Amygdala (tissue), 56 donors: ENCODE data around the gene KCNMA1.

Experiments
- DNase-seq, 56 donors: peaks; one replicate each; lab custom pipeline; 2025; lab: John Stamatoyannopoulos, UW

KCNMA1 gene

DNA sequence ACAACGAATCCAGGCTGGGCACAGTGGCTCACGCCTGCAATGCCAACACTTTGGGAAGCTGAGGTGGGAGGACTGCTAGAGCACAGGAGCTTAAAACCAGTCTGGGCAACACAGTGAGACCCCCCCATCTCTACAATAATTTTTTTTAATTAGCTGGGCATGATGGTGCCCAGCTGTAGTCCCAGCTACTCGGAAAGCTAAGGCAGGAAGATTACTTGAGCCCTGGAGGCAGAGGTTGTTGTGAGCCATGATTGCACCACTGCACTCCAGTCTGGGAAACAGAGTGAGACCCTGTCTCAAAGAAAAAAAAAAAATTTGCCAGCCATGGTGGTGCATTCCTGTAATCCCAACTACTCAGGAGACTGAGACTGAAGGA is 396.3 kb downstream of the KCNMA1 start:
- no peak for DNase-seq

- DNase-seq = no peak
These were observed 396.8 kb downstream of the KCNMA1 start for GRCh38 chr10:77240706-77241349.

DNA sequence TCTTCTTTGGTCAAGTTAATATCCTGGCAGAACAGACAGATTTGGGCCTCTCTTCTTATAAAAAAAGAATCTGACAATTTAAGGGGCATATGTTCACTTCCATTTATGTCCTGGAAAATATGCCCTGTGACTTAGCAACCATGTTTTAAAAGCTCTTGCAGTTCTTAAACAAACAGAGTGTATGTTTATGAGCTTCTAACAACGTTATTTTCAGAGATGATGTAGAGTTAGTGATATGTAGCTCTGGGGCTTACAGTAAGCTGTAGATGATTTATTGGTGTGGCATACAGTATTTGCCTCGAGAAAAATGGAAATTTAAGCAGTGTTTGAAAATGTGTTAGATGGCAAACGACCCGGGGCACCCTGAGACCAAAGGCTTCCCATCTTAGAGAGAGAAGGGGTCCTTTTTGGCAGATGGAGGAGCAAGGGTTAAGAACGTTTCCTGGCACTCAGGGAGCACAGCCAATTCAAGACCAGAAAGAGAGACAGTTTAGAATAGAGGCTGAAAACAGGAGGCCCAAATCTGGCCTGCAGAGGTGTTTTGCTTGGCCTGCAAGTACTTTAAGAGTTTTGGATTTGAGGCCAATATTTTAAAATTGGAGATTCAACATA is 397.5 kb downstream of the KCNMA1 start:
- DNase-seq = no peak

DNA sequence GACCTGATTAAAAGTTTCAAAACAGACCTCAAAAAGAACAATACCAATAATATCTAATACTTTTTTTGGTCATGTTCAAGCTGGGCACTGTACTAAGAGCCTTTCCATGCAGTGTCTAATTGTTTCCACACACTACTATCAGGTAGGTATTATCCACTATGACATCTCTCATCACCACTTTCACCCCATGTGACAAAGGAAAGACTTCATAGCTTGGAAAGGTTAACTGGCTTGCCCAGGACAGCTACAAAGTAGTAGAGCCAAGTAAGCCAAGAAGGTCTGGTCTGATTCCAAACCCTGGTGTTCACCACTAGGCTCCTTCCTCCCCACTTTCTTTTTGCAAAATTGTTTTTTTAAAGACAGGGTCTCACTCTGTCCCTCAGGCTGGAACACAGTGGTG is 400.5 kb downstream of the KCNMA1 start:
- no peak for DNase-seq

DNA sequence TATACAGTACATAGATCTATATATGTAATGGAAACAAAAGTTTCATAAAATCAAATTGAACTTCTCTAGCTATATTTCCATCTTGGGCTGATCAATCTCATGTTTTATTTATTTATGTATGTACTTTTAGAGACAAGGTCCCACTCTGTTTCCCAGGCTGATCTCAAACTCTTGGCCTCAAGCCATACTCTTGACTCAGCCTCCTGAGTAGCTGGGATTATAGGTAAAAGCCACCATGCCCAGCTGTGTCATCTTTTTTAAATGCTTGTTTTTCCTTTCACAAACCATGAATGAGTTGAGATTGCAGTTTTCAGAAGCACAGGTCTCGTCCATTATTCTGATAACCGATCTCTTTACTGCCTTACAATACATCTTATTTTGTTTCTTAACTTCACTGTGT is 400.9 kb downstream of the KCNMA1 start:
- no peak for DNase-seq

DNA sequence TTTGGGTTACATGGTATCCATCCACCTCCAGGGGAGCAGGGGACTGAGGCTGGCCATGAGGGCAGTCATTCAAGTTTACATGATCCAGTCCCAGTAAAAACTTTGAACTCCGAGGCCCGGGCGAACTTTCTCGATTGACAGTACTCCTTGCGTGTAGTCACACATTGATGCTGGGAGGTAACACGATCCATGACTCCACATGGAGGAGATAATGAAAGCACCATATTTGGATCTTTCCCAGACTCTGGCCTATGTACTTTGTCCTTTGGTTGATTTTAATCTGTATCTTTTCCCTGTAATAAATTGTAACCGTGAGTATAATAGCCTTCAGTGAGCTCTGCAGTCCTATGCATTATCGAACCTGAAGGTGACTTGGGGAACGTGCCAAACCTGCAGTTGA is 401.6 kb downstream of the KCNMA1 start:
- no peak for DNase-seq

- DNase-seq = no peak
These were observed 403.0 kb downstream of the KCNMA1 start for GRCh38 chr10:77234599-77234998.

DNA sequence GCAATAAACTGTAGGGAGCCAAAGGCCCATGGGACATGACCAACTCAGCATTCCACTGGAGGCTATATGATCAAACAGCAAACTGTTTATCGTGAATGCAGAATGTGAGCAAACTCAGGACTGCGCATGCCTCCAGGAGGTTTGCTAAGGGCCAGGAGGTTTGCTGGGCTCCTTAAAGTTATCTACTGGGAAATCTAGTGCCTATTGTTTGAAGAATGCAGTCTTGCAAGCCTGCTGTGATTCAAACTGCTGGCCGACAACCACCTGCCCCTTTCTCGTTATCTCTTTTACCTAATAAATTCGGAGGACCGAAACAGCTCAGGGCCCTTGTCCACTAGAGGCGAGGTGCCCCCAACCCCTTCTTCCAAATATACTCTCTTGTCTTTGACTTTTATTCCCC is 404.1 kb downstream of the KCNMA1 start:
- no peak for DNase-seq

DNA sequence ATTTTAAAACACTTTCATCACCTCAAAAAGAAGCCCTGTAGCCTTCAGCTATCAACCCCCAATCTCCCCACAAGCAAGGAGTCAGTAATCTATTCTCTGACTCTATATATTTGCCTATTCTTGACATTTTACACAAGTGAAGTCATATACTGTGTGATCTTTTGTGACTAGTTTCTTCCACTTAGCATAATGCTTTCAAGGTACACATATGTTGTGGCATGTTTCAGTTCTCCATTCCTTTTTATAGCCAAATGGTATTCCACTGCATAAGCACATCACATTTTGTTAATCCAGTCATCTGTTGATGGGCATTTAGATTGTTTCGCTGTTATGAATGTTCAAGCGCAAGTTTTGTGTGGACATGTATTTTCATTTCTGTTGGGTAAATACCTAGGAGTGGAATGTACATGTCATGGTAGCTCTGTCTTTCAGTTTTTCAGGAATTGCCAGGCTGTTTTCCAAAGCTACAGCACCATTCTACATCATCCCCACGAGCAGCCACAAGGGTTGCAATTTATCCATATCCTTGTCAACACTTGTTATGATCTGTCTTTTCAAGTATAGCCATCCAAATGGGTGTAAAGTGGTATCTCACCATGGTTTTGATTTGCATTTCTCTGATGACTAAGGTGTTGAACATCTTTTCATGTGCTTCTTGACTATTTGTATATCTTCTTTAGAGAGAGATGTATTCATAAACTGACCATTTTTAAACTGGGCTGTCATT is 405.6 kb downstream of the KCNMA1 start:
- DNase-seq = no peak

DNA sequence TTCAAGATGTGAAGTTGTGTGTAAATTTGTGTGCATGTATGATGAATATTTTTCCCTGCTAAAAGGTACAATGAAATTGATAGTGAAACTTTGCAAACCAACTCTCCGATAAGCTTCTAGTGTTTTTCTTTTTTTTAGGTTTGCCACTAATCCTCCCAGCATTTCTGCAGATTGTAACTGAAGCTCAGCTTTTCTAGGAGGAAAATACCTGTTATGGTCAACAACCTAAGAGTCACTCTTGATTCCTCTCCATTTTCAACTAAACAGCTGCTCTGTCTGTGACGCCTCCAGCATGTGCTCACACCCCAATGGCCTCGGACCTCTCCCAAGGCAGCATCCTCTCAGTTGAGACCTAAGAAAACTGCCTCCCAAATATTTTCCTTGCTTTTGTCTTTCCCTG is 406.2 kb downstream of the KCNMA1 start:
- DNase-seq = no peak

GRCh38 chr10:77230194-77230593 is 407.4 kb downstream of the KCNMA1 start:
- no peak for DNase-seq

- DNase-seq = no peak
These were observed 407.9 kb downstream of the KCNMA1 start for GRCh38 chr10:77229704-77230103.

DNA sequence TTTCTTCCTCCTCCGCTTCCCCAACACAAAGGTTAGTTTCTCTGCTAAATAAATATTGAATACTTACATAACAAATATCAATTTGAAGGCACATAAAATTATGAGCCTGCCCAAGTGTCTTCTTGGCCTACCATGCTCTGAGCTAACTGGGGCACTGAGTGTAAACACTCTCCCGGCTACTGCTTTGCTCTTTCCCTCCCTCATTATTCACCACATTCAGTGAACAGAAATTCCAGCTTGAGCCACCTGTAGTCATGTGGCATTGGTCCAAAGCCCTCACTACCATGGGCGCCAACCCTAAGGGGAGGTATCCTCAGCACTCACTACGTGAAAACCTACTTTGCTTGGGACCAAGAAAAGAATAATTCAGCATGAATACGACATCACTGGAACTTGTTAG is 409.0 kb downstream of the KCNMA1 start:
- DNase-seq = no peak

GRCh38 chr10:77226853-77227565 is 410.6 kb downstream of the KCNMA1 start:
- no peak for DNase-seq

- no peak for DNase-seq
These were observed 411.2 kb downstream of the KCNMA1 start for GRCh38 chr10:77226452-77226851.

DNA sequence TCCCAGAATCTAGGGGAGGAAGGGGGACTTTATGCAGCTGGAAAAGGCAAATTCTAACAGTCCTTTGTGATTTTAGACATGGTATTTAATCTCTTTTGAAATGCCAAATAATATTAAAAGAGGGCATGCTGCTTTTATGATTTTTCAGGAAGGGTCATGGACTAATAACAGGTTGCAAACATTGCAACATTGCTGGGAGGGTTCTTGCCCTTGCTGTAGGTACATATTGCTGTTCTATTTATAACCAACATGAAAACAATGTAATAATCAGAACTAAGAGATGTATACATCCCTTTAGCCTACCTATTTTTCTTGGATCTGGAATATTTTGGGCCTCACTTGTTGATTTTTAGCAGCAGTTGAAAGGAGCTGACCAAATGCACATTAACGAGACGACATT is 411.6 kb downstream of the KCNMA1 start:
- DNase-seq = no peak

- DNase-seq = no peak
These were observed 413.8 kb downstream of the KCNMA1 start for GRCh38 chr10:77223526-77224460.

DNA sequence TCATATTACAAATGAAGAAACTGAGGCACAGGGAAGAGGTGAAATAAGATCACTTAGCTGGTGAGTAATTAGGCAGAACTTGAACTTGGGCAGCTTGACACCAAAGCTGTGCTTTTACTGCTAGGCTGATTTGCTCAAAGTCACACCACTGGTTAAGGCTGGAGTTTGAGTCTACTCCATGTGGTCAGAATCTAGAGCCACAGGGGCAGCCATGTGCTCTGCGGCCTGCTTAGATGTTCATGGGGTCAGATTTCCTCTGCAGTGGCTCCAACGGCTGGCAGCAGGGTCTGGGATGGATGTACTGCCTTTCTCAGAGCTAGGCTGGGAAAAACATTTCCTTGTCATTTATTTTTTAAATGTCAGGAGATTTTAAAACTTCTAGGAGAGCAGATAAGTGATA is 417.5 kb downstream of the KCNMA1 start:
- DNase-seq = no peak

- DNase-seq = no peak
These were observed 418.6 kb downstream of the KCNMA1 start for GRCh38 chr10:77219046-77219445.

- no peak for DNase-seq
These were observed 422.8 kb downstream of the KCNMA1 start for GRCh38 chr10:77214799-77215198.
